ENCODE results near the gene RPL41. TPM values are rescaled to one million over a fixed set of nuclear protein-coding genes. Genes with fewer than 3 reads are reported as not detected.

The RPL41 gene
- total RNA-seq, 1 donor from 2014 or later: 5,829 TPM

DNA sequence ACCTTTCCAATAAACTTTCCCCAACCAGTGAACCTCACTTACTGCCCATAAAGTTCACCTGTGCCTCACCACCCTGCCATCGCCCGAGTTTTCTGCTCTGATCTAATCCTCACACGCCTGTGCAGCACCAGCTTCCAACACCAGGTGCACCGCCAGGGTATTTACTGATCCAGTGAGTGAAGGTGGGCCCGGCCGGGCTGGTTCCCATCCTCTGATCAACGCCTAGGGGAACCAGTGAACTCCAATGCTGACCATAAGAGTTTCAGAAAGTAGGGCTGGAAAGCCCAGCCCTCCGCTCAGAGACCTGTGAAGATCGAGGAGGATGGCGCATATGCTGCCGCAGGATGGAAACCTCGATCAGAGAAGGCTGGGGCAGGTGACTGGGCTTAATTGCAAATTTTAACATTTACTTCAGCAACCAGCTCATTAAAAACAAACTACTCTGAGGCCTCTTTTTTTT, 35.3 kb downstream of the RPL41 start:
- Mint-ChIP-seq H3K27ac (peak overlapping the region; percentile 99), H3K4me3 (peak overlapping the region; percentile 93), H3K27me3 (no peaks in the 10 kb centered on the region), H3K36me3 (ENCODE audit: low read depth) (peaks cover 14% of the 10 kb centered on the region), H3K9me3 (no peaks in the 10 kb centered on the region), H3K4me1 (peaks cover 37% of the 10 kb centered on the region)
- ChIA-PET CTCF (interaction anchor here (0.9 to 1.6 kb wide), 4 partner anchors 10 to 38 kb away, joined by 4 to 7 read pairs (median 4); partner anchors contain the start of genes SMARCC2 and ZC3H10), POLR2A (interaction anchor here (0.6 to 3.4 kb wide), 25 partner anchors 10 to 507 kb away, joined by 3 to 80 read pairs (median 4); partner anchors contain the start of genes DNAJC14, ESYT1, GLS2 and PA2G4)
- intact Hi-C loops (cut with micrococcal nuclease): loop anchor here (1.0 kb wide), 5 partner anchors 23 to 209 kb away; partner anchors contain the start of genes ESYT1, NABP2, PA2G4 and STAT2
- TF ChIP-seq, protein P1, sequence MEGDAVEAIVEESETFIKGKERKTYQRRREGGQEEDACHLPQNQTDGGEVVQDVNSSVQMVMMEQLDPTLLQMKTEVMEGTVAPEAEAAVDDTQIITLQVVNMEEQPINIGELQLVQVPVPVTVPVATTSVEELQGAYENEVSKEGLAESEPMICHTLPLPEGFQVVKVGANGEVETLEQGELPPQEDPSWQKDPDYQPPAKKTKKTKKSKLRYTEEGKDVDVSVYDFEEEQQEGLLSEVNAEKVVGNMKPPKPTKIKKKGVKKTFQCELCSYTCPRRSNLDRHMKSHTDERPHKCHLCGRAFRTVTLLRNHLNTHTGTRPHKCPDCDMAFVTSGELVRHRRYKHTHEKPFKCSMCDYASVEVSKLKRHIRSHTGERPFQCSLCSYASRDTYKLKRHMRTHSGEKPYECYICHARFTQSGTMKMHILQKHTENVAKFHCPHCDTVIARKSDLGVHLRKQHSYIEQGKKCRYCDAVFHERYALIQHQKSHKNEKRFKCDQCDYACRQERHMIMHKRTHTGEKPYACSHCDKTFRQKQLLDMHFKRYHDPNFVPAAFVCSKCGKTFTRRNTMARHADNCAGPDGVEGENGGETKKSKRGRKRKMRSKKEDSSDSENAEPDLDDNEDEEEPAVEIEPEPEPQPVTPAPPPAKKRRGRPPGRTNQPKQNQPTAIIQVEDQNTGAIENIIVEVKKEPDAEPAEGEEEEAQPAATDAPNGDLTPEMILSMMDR (IDR thresholded peaks at IDR 0.05): peak; percentile 22
- DNase-seq (peak; percentile 52), ATAC-seq (ENCODE audit: low read depth) (peak; percentile 64)

DNA sequence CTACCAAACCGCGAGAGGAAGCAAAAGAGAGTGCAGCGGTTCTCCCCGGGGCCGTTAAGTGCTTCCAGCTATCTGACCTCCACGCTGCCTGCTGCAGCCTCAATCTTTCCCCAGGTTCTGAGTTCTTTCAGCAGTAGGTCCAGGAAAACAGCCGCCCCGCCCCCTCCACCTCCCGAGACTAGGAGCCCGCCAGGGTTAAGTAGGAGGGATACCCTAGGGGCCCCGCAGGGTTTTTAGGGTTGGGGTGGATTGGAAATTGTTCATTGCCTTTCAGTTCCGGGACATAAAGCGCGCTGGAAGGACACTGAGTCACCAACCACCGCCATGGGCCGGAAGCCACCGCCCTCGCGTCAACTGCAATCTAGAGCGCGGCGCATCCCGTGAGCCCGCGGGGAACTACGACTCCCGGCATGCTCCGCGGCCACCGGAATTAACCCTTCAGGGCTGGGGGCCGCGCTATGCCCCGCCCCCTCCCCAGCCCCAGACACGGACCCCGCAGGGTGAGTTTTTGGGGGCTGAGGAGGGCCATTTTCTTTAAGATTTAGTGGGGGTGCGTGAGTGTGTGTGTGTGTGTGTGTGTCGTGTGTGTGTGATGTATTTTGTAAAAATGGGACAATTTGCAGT, 35.8 kb downstream of the RPL41 start, which contains the start of gene MYL6B:
Gene MYL6B, plus strand, starts transcription at position 456 of the 624 bp plus-strand sequence. CDS start 1,332 bp downstream, outside the sequence.
- TF ChIP-seq, protein P1 (IDR thresholded peaks at IDR 0.05): no peak
- CTCF ChIA-PET: interaction anchor here (0.9 to 1.3 kb wide), 3 partner anchors 26 to 37 kb away, joined by 4 to 7 read pairs (median 4); partner anchors contain the start of genes SMARCC2 and ZC3H10
- Mint-ChIP-seq H3K4me1 (peaks cover 38% of the 10 kb centered on the region), H3K9me3 (no peaks in the 10 kb centered on the region), H3K4me3 (peak within 1 kb of the TSS; percentile 93), H3K27me3 (no peaks in the 10 kb centered on the region), H3K36me3 (ENCODE audit: low read depth) (peaks cover 15% of the 10 kb centered on the region), H3K27ac (peak within 1 kb of the TSS; percentile 99)
- DNase-seq (peak; percentile 87), ATAC-seq (ENCODE audit: low read depth) (peak; percentile 89)
- intact Hi-C loops (cut with micrococcal nuclease): loop anchor here (1.0 kb wide), 5 partner anchors 24 to 208 kb away; partner anchors contain the start of genes ESYT1, NABP2, PA2G4 and STAT2
- POLR2A ChIA-PET: interaction anchor here (0.6 to 3.4 kb wide), 22 partner anchors 10 to 506 kb away, joined by 3 to 80 read pairs (median 4); partner anchors contain the start of genes ESYT1, GLS2, PA2G4 and RAB5B

DNA sequence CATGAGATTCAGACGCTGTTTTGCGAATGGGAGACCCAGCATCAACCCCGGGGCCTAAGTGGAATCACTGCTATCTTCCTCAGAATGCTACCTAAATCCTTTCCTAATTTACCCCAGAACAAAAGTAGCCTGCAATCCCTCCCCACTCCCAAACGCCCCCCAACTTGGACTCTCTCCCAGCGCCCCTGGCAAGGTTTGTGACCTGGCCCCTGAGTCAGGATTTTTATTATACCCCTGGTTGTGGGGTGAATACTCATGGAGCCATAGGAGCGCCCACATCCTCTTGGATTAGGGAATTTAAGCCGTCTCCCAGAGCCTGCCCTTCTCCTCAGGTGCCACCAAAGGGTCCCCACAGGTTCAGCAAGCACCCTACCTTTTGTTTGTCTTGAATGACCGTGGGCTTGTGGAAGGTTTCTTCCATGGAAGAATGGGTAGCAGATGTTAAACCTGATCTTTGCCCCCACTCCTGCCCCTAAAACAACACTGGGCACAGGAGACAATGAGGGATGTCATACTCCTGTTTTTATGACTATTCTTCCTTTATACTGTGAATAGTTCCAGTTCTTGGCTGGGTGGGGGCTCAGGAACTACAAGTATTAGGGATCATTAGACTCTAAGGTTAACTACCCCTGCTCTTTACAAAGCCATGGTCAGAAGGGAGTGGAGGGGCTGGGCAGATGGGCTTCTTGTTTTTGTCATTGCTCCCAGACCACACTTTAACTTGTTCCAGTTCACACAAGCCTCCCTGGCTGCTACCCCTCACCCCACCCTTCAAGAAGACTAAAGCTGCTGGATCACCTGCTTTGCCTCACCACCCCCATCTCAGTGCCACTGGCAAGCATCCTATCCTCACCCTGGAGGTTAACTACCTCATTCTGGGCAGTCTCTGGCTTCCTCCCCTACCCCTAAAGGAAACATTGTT, 36.6 kb downstream of the RPL41 start:
- ChIA-PET CTCF (interaction anchor here (0.6 to 2.4 kb wide), 2 partner anchors 26 to 36 kb away, joined by 3 to 6 read pairs; partner anchors contain the start of gene SMARCC2), POLR2A (interaction anchor here (1.6 to 3.4 kb wide), 4 partner anchors 24 to 49 kb away, joined by 10 to 80 read pairs (median 31); partner anchors contain the start of genes ESYT1, PA2G4, RPL41 and SMARCC2)
- H3K4me1 Mint-ChIP-seq: peaks cover 44% of the 10 kb centered on the region
- H3K4me3 Mint-ChIP-seq: peak overlapping the region; percentile 93
- peaks cover 18% of the 10 kb centered on the region for H3K36me3 Mint-ChIP-seq (ENCODE audit: low read depth)
- H3K27ac Mint-ChIP-seq: peak overlapping the region; percentile 99
- no peaks in the 10 kb centered on the region for H3K27me3 Mint-ChIP-seq
- TF ChIP-seq, protein P1 (IDR thresholded peaks at IDR 0.05): no peak
- no peaks in the 10 kb centered on the region for H3K9me3 Mint-ChIP-seq
- ATAC-seq (ENCODE audit: low read depth) (no peak), DNase-seq (no peak)
- intact Hi-C loops (cut with micrococcal nuclease): loop anchor here (1.0 kb wide), 5 partner anchors 25 to 207 kb away; partner anchors contain the start of genes ESYT1, NABP2, PA2G4 and STAT2

DNA sequence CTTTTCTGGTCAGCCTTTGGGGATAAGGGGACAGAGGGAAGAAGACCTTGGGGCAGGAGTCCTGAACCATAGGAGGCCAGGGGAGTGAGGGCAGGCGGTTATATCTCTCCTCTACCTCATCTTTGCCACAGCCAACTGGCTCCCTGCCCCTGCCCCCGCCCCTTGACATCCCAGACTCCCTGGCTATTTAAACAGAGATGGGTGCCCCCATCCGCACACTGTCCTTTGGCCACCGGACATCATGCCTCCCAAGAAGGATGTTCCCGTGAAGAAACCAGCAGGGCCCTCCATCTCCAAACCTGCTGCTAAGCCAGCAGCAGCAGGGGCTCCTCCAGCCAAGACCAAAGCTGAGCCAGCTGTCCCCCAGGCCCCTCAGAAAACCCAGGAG, 37.2 kb downstream of the RPL41 start:
- no peak overlapping the region for H3K27ac Mint-ChIP-seq
- peaks cover 46% of the 10 kb centered on the region for H3K4me1 Mint-ChIP-seq
- POLR2A ChIA-PET: interaction anchor here (1.1 kb wide), 1 partner anchor 34 kb away, joined by 5 read pairs; no protein-coding TSS in a partner anchor
- H3K27me3 Mint-ChIP-seq: no peaks in the 10 kb centered on the region
- H3K4me3 Mint-ChIP-seq: peak overlapping the region; percentile 35
- ATAC-seq (ENCODE audit: low read depth): no peak
- no peaks in the 10 kb centered on the region for H3K9me3 Mint-ChIP-seq
- no peak for DNase-seq
- TF ChIP-seq, protein P1 (IDR thresholded peaks at IDR 0.05): no peak
- H3K36me3 Mint-ChIP-seq (ENCODE audit: low read depth): peaks cover 25% of the 10 kb centered on the region
- CTCF ChIA-PET: interaction anchor here (0.6 to 2.4 kb wide), 2 partner anchors 27 to 35 kb away, joined by 3 to 6 read pairs; partner anchors contain the start of gene SMARCC2
- intact Hi-C loops (cut with micrococcal nuclease): no loop called here

Data from activated B cell treated with CpG ODN at 0.5 μM for 24 hours (primary cell).